Prostate gland (tissue), 2 donors: Measurements from ENCODE around the gene CHERP. TPM values are rescaled to one million over a fixed set of nuclear protein-coding genes. Genes with fewer than 3 reads are reported as not detected.

Source experiments
- DNase-seq: peaks from one replicate; pipeline ENCODE4 v3.0.0-alpha.2; 2019; ENCODE audit warnings: low spot score
- H3K27ac ChIP-seq, 2 donors: fragments of 200-600 bp; sonication (generic); 2 replicates each; pipeline ENCODE4 v1.5.1; 2017 to 2019
- H3K27me3 ChIP-seq: fragments of 200-600 bp; sonication (generic); replicated peaks from 2 replicates; pipeline ENCODE4 v1.5.1; 2019; ENCODE audit not compliant: insufficient read depth
- H3K36me3 ChIP-seq, 2 donors: fragments of 200-600 bp; sonication (generic); 1 replicate in 1 of 2; 2 replicates in 1 of 2; pipeline versions ENCODE4 v1.5.1 to v1.8.1; 2017 to 2019
- H3K4me1 ChIP-seq: fragments of 200-600 bp; sonication (generic); replicated peaks from 2 replicates; pipeline ENCODE4 v1.5.1; 2019
- H3K4me3 ChIP-seq, 2 donors: fragments of 200-600 bp; sonication (generic); 2 replicates each; pipeline ENCODE4 v1.5.1; 2017 to 2019
- H3K9me3 ChIP-seq: fragments of 200-600 bp; sonication (generic); 2 replicates; pipeline ENCODE4 v1.5.1; 2017
- POLR2A ChIP-seq: fragments of 450-650 bp; IDR thresholded peaks from one replicate; pipeline ENCODE4 v1.6.1; 2016; ENCODE audit warnings: antibody characterized with exemption, mild to moderate bottlenecking
- POLR2AphosphoS5 ChIP-seq: sonication (generic); formaldehyde crosslinking; IDR thresholded peaks from one replicate; pipeline ENCODE4 v1.6.1; 2017; ENCODE audit warnings: antibody characterized with exemption
- WGBS: methylation state at CpG from one replicate; pipeline ENCODE4 v1.1.5; 2018; 5-methylcytosine and 5-hydroxymethylcytosine counted together
- intact Hi-C: fragments of 100-400 bp; cut with DNase I; formaldehyde crosslinking; loops from one replicate; pipeline ENCODE4 v1.14.2; 2022
- total RNA-seq, 2 donors: library from RNA; depleted of rRNA; stranded (reverse); fragments of >200 nt; gene quantifications; one replicate each; pipeline ENCODE4 v1.1.0, GENCODE V29; 2016
- TF ChIP-seq, protein P1 (sequence below), 4 experiments: fragments of 200-600 bp in 2 of 4; fragments of 450-650 bp in 2 of 4; sonication (generic) in 2 of 4; IDR thresholded peaks; 1 replicate in 3 of 4; 2 replicates in 1 of 4; pipeline ENCODE4 v1.5.1; 2016 to 2019; ENCODE audit warnings: antibody characterized with exemption in 4 of 4, mild to moderate bottlenecking in 2 of 4, moderate library complexity in 2 of 4

CHERP gene
- total RNA-seq, result 10 to 100 TPM; 20.9 to 32.7 TPM

DNA sequence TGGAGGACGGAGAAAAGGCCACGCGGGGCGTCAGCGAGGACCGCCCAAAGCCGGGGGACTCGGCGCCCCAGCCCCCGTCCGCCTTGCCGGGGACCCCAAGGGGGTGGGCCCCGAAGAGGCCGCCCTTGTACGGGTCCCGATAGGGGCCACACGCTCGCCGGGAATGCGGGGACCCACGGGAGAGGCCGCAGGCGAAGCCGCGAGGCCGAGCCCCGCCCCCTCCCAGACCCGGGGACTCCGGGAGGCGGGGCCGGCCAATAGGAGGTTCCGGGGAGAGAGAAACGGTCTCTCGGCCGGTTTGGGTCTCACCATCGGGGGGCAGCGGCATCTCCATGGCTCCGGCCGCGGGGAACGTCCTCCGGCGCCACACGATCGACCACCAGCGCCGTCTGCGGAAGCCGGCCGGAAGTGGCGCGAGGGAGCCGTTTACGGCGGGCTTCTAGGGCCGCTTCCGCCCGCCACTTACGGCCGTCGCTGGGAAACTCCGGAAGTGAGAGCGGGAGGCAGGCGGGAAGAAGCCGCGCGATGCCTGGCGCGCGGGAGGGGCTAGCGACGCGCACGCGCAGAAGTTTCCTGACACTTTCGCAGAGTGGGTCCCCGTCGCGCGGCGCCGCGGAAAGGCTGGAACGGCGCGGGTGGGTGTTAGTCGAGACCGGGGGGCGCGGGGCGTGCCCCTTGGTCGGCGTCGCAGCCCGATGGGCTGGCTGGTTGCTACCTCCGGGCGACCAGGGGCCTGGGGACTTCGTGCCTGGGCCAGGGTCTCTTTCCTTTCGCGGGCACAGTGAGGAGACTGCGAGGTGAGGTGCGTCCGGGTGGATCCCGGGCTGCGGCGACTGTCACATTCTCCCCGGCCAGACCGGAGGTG, at the start of gene CHERP:
Gene CHERP (minus strand): TSS at position 393 of the 865 bp plus-strand sequence. CDS start 59 bp downstream, at position 334.
- H3K4me3 ChIP-seq, result peak within 1 kb of the TSS; percentile 83 to 93
- DNase-seq, result peak; percentile 92
- peak; percentile 98 for TF ChIP-seq POLR2AphosphoS5
- peak; percentile 86 for TF ChIP-seq POLR2A
- TF ChIP-seq, protein P1, sequence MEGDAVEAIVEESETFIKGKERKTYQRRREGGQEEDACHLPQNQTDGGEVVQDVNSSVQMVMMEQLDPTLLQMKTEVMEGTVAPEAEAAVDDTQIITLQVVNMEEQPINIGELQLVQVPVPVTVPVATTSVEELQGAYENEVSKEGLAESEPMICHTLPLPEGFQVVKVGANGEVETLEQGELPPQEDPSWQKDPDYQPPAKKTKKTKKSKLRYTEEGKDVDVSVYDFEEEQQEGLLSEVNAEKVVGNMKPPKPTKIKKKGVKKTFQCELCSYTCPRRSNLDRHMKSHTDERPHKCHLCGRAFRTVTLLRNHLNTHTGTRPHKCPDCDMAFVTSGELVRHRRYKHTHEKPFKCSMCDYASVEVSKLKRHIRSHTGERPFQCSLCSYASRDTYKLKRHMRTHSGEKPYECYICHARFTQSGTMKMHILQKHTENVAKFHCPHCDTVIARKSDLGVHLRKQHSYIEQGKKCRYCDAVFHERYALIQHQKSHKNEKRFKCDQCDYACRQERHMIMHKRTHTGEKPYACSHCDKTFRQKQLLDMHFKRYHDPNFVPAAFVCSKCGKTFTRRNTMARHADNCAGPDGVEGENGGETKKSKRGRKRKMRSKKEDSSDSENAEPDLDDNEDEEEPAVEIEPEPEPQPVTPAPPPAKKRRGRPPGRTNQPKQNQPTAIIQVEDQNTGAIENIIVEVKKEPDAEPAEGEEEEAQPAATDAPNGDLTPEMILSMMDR (IDR thresholded peaks at IDR 0.05), result peak in 2 of 4 experiments; percentile 12 to 23
- H3K9me3 ChIP-seq, result no peaks in the 10 kb centered on the region
- H3K4me1 ChIP-seq, result peaks cover 22% of the 10 kb centered on the region
- intact Hi-C loops, result no loop called here
- no peaks in the 10 kb centered on the region for H3K36me3 ChIP-seq
- H3K27ac ChIP-seq, result peak within 1 kb of the TSS; percentile 79 to 87
- H3K27me3 ChIP-seq, result no peaks in the 10 kb centered on the region
- WGBS, result 0% methylated on average over 97 of the region's 108 CpGs

DNA sequence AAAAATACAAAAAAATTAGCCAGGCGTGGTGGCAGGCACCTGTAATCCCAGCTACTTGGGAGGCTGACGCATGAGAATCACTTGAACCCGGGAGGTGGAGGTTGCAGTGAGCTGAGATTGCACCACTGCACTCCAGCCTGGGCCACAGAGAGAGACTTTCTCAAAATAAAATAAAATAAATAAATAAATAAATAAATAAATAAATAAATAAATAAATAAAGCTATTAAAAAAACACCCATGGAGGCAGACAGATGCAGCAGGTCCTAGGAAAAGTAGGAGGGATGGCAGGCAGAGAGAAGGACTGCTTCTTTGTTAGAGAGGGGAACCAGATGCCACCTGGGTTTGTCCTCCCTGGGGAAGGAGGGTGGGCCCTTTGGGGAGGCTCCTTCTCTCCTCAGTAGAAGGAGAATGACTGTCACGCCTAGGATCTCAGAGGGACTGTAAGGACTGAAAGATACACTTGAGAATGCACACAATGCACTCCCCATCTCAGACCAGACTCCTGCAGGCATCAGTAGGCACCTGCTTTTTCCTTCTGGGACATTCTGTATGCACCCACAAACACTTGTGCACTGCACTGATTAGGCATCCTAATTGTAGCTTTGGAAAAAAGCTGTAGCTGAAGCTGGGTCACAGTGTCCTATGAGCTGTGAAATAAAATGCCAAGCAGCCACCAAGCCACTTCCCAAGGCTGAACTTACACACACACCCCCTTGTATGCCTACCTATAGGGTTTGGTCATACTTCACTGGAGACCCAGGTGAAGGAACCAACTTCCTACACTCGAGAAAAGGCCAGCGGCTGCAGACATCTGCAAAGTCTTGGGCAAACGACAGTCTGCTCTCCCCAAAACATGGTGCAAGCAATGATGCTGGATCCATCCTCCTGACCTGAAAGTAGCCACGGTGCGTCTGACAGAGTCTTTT, 48.9 kb upstream of the CHERP start:
- intact Hi-C loops, result no loop called here
- H3K27ac ChIP-seq, result no peak overlapping the region
- no peaks in the 10 kb centered on the region for H3K9me3 ChIP-seq
- no peak for TF ChIP-seq POLR2AphosphoS5
- TF ChIP-seq POLR2A, result no peak
- TF ChIP-seq, protein P1 (IDR thresholded peaks at IDR 0.05), result no peak
- WGBS, result 89% methylated on average over 9 of the region's 9 CpGs
- no peaks in the 10 kb centered on the region for H3K36me3 ChIP-seq
- DNase-seq, result no peak
- H3K27me3 ChIP-seq, result no peaks in the 10 kb centered on the region
- peaks cover 22% of the 10 kb centered on the region for H3K4me1 ChIP-seq
- H3K4me3 ChIP-seq, result no peak overlapping the region

GRCh38 chr19:16589917-16590316, 47.7 kb upstream of the CHERP start:
- Histone ChIP-seq H3K27ac (no peak overlapping the region), H3K4me1 (peaks cover 22% of the 10 kb centered on the region), H3K4me3 (no peak overlapping the region), H3K9me3 (no peaks in the 10 kb centered on the region), H3K36me3 (no peaks in the 10 kb centered on the region), H3K27me3 (no peaks in the 10 kb centered on the region)
- intact Hi-C loops, result no loop called here
- WGBS, result 55% methylated on average over 3 of the region's 3 CpGs
- no peak for DNase-seq
- TF ChIP-seq, protein P1 (IDR thresholded peaks at IDR 0.05), result no peak
- no peak for TF ChIP-seq POLR2AphosphoS5

- Histone ChIP-seq H3K4me1 (peaks cover 25% of the 10 kb centered on the region), H3K9me3 (no peaks in the 10 kb centered on the region), H3K36me3 (no peaks in the 10 kb centered on the region), H3K27ac (peak overlapping the region in 1 of 2 donors; percentile 14), H3K27me3 (no peaks in the 10 kb centered on the region), H3K4me3 (no peak overlapping the region)
- intact Hi-C loops, result no loop called here
- TF ChIP-seq POLR2A (no peak), POLR2AphosphoS5 (no peak)
- TF ChIP-seq, protein P1 (IDR thresholded peaks at IDR 0.05), result no peak
- DNase-seq, result no peak
- WGBS, result 72% methylated on average over 11 of the region's 11 CpGs
Measured at GRCh38 chr19:16588824-16589577, 46.8 kb upstream of the CHERP start.
